H1 (cell line): ENCODE measurements around the gene ANKRD2.

Experiments
- CTCF ChIP-seq, 3 experiments: IDR thresholded peaks; 1 replicate in 2 of 3; 2 replicates in 1 of 3; pipeline versions ENCODE4 v1.5.1 to v1.6.1; 2011; ENCODE audit warnings: low read length in 3 of 3, mild to moderate bottlenecking in 3 of 3, inconsistent platforms in 2 of 3, low read depth in 1 of 3, moderate library complexity in 1 of 3; ENCODE audit not compliant: insufficient read depth in 1 of 3; ENCODE audit errors: control extremely low read depth in 1 of 3
- KDM1A ChIP-seq: fragments of 200-600, 300-600 bp; sonication (generic); IDR thresholded peaks from 2 replicates; pipeline ENCODE4 v1.7.1; 2016; ENCODE audit warnings: mild to moderate bottlenecking, low read length, borderline replicate concordance
- KDM5A ChIP-seq: fragments of 200-600 bp; IDR thresholded peaks from 2 replicates; pipeline ENCODE4 v1.7.1; 2012; ENCODE audit warnings: mild to moderate bottlenecking, low read length, inconsistent platforms, mixed read lengths
- MAX ChIP-seq: IDR thresholded peaks from 2 replicates; pipeline ENCODE4 v1.6.1; 2012; ENCODE audit warnings: inconsistent platforms
- POLR2A ChIP-seq, 2 experiments: IDR thresholded peaks; 1 replicate in 1 of 2; 2 replicates in 1 of 2; pipeline ENCODE4 v1.6.1; 2011; ENCODE audit warnings: low read depth in 2 of 2, low read length in 2 of 2, mild to moderate bottlenecking in 2 of 2; ENCODE audit errors: control extremely low read depth in 1 of 2
- POLR2AphosphoS5 ChIP-seq: IDR thresholded peaks from 2 replicates; pipeline ENCODE4 v1.6.1; 2011; ENCODE audit warnings: low read depth, low read length
- SP1 ChIP-seq: IDR thresholded peaks from 2 replicates; pipeline ENCODE4 v1.6.1; 2011; ENCODE audit warnings: low read depth, low read length
- TAF7 ChIP-seq: optimal IDR thresholded peaks from 2 replicates; pipeline ENCODE3; 2011; ENCODE audit warnings: low read depth, mild to moderate bottlenecking, inconsistent platforms, low read length, moderate library complexity, borderline replicate concordance

GRCh38 chr10:97582169-97582568 is 9.6 kb downstream of the ANKRD2 start:
- TF ChIP-seq KDM1A (no peak), MAX (no peak), POLR2A (IDR thresholded peaks at IDR 0.05; ENCODE audit: control extremely low read depth in 1 of 2, low read depth in 2 of 2, low read length in 2 of 2) (no peak), CTCF (IDR thresholded peaks at IDR 0.05; ENCODE audit: control extremely low read depth in 1 of 3, insufficient read depth in 1 of 3, low read depth in 1 of 3, low read length in 3 of 3) (no peak), TAF7 (no peak), POLR2AphosphoS5 (no peak), SP1 (no peak), KDM5A (no peak)
